ENCODE results near the gene PTX3.

Gene PTX3

GRCh38 chr3:157472648-157473047 is 36.0 kb downstream of the PTX3 start:
- Histone ChIP-seq H3K9ac (ENCODE audit: low read length) (no peak overlapping the region), H3K9me2 (replicated peaks; ENCODE audit: insufficient read depth, low read length) (no peaks in the 10 kb centered on the region), H3K9me3 (ENCODE audit: insufficient read depth, low read length) (no peaks in the 10 kb centered on the region), H2AFZ (ENCODE audit: low read depth, low read length, severe bottlenecking) (no peak overlapping the region), H3K27me3 (ENCODE audit: low read length) (no peaks in the 10 kb centered on the region), H3K79me2 (ENCODE audit: insufficient read depth, low read length) (no peaks in the 10 kb centered on the region), H3K4me2 (ENCODE audit: low read depth, low read length, poor library complexity, severe bottlenecking) (no peak overlapping the region), H3K4me3 (ENCODE audit: insufficient read depth, low read length, poor library complexity, severe bottlenecking) (no peak overlapping the region), H3K36me3 (ENCODE audit: low read length) (no peaks in the 10 kb centered on the region), H4K20me1 (ENCODE audit: low read depth, low read length) (no peaks in the 10 kb centered on the region), H3K27ac (ENCODE audit: low read depth, low read length) (no peak overlapping the region), H3F3A (ENCODE audit: insufficient read depth) (no peaks in the 10 kb centered on the region)
- no peak for TF ChIP-seq EZH2phosphoT487 (conservative IDR thresholded peaks at IDR 0.05; ENCODE audit: low read length)
- no peak for TF ChIP-seq CTCF (IDR thresholded peaks at IDR 0.05; ENCODE audit: insufficient read depth, low read length, poor library complexity, severe bottlenecking)

- H3F3A ChIP-seq (ENCODE audit: insufficient read depth): no peaks in the 10 kb centered on the region
- TF ChIP-seq EZH2phosphoT487 (conservative IDR thresholded peaks at IDR 0.05; ENCODE audit: low read length): no peak
- no peak for TF ChIP-seq CTCF (IDR thresholded peaks at IDR 0.05; ENCODE audit: insufficient read depth, low read length, poor library complexity, severe bottlenecking)
- no peak overlapping the region for H3K9ac ChIP-seq (ENCODE audit: low read length)
- no peak overlapping the region for H3K4me3 ChIP-seq (ENCODE audit: insufficient read depth, low read length, poor library complexity, severe bottlenecking)
- H3K27ac ChIP-seq (ENCODE audit: low read depth, low read length): no peak overlapping the region
- H4K20me1 ChIP-seq (ENCODE audit: low read depth, low read length): no peaks in the 10 kb centered on the region
- no peaks in the 10 kb centered on the region for H3K27me3 ChIP-seq (ENCODE audit: low read length)
- no peak overlapping the region for H3K4me2 ChIP-seq (ENCODE audit: low read depth, low read length, poor library complexity, severe bottlenecking)
- no peak overlapping the region for H2AFZ ChIP-seq (ENCODE audit: low read depth, low read length, severe bottlenecking)
- H3K79me2 ChIP-seq (ENCODE audit: insufficient read depth, low read length): no peaks in the 10 kb centered on the region
- H3K9me2 ChIP-seq (replicated peaks; ENCODE audit: insufficient read depth, low read length): no peaks in the 10 kb centered on the region
- no peaks in the 10 kb centered on the region for H3K9me3 ChIP-seq (ENCODE audit: insufficient read depth, low read length)
- H3K36me3 ChIP-seq (ENCODE audit: low read length): no peaks in the 10 kb centered on the region
Measured at GRCh38 chr3:157475921-157476414, 39.3 kb downstream of the PTX3 start.

GRCh38 chr3:157477441-157477840 is 40.8 kb downstream of the PTX3 start:
- Histone ChIP-seq H3K27ac (ENCODE audit: low read depth, low read length) (no peak overlapping the region), H2AFZ (ENCODE audit: low read depth, low read length, severe bottlenecking) (no peak overlapping the region), H3K9ac (ENCODE audit: low read length) (no peak overlapping the region), H3K27me3 (ENCODE audit: low read length) (no peaks in the 10 kb centered on the region), H4K20me1 (ENCODE audit: low read depth, low read length) (no peaks in the 10 kb centered on the region), H3K4me3 (ENCODE audit: insufficient read depth, low read length, poor library complexity, severe bottlenecking) (no peak overlapping the region), H3K36me3 (ENCODE audit: low read length) (no peaks in the 10 kb centered on the region), H3K79me2 (ENCODE audit: insufficient read depth, low read length) (no peaks in the 10 kb centered on the region), H3K9me3 (ENCODE audit: insufficient read depth, low read length) (no peaks in the 10 kb centered on the region), H3K9me2 (replicated peaks; ENCODE audit: insufficient read depth, low read length) (no peaks in the 10 kb centered on the region), H3F3A (ENCODE audit: insufficient read depth) (no peaks in the 10 kb centered on the region), H3K4me2 (ENCODE audit: low read depth, low read length, poor library complexity, severe bottlenecking) (no peak overlapping the region)
- TF ChIP-seq CTCF (IDR thresholded peaks at IDR 0.05; ENCODE audit: insufficient read depth, low read length, poor library complexity, severe bottlenecking) (no peak), EZH2phosphoT487 (conservative IDR thresholded peaks at IDR 0.05; ENCODE audit: low read length) (no peak)

All from SU-DHL-6 (cell line).